NCI-H2227 treated with DMSO at 0.1 percent for 48 hours (cell line): ENCODE results near the gene TPGS1.

Experiments used
- DNase-seq: peaks from one replicate; lab custom pipeline; 2025; lab: John Stamatoyannopoulos, UW

TPGS1 gene

DNA sequence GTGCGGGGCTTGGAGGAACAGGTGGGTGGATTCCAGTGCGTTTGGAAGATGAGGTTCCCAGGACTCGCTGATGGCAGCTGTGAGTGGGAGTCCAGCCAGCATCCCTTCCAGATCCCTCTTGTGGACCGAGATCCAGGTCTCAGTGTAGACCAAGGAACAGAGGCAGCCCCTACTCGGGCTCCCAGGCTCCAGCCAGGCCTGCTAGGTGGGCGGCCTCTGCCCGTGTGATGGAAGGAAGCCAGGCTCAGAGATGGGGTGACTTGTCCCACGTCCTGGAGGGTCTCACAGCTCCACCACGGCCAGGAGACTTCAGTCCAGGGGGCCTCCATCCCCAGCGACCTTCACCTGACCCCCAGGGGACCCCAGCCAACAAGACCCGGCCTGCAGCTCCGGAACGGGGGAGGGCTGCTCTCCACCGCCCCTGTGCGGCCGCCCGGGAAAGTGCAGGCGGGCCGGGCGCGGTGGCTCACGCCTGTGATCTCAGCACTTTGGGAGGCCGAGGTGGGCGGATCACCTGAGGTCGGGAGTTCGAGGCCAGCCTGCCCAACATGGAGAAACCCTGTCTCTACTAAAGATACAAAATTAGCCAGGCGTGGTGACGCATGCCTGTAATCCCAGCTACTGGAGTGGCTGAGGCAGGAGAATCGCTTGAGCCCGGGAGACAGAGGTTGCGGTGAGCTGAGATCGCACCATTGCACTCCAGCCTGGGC, 11.7 kb upstream of the TPGS1 start:
- no peak for DNase-seq

DNA sequence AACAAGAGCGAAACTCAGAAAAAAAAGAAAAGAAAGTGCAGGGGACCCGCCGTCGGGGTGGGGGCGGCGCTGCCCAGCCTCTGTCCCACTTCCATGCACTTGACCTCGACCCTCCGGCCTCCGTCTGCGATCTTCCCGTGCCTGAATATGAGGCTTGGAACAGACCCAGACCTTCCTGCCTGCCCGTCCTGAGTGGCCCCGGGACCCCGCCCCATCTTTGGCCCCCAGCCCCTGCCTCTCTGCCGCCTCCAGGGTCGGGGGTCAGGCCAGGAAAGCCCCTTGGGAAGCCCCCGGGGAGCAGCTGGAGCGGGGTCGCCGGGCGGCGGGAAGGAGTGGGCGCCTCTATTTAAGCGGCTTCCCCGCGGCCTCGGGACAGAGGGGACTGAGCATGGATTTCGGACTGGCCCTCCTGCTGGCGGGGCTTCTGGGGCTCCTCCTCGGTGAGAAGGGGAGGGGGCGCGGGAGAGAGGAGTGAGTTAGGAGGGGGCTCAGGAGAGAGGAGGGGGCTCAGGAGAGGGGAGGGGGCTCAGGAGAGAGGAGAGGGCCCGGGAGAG, 11.1 kb upstream of the TPGS1 start, which contains the start of gene MADCAM1:
TSS of gene MADCAM1 (plus strand) at position 375 of the 554 bp plus-strand sequence. CDS start at position 389, 14 bp downstream.
- DNase-seq: no peak

- DNase-seq: no peak
Measured at GRCh38 chr19:496986-497385, 10.3 kb upstream of the TPGS1 start.

DNA sequence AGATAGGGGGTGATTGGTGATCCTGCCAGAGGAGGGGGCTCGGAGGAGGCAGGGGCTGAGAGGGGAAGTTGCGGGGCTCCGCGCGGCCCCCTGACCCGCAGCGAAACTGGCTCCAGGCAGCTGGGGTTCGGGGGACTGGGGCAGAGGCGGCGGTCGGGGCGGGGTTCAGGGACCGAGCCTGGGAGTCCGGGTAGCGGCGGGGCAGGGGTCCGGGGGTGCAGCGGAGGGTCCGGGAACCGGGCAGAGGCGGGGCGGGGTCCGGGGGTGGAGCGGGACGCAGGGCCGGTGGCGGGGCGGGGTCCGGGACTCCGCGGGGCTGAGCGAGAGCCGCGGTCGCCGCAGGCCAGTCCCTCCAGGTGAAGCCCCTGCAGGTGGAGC, 9.8 kb upstream of the TPGS1 start:
- no peak for DNase-seq

DNA sequence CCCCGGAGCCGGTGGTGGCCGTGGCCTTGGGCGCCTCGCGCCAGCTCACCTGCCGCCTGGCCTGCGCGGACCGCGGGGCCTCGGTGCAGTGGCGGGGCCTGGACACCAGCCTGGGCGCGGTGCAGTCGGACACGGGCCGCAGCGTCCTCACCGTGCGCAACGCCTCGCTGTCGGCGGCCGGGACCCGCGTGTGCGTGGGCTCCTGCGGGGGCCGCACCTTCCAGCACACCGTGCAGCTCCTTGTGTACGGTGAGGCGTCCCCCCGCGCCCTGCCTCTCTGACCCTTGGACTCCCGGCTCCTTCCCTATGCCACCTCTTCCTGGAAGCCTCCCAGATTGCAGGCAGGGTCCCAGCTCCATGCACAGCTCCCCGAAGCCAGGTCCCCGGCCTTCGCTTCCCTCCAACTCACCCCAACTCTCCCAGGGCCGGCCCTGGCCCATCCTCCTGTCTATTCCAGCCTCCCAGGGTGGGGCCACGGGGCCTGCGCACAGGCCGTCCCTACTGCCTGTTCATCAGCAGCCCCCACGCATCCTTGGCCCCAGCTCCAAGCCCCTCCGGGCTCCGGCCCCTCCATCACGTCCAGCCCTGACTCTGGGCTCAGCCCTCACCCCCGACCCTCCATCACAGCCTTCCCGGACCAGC, 9.3 kb upstream of the TPGS1 start:
- no peak for DNase-seq

DNA sequence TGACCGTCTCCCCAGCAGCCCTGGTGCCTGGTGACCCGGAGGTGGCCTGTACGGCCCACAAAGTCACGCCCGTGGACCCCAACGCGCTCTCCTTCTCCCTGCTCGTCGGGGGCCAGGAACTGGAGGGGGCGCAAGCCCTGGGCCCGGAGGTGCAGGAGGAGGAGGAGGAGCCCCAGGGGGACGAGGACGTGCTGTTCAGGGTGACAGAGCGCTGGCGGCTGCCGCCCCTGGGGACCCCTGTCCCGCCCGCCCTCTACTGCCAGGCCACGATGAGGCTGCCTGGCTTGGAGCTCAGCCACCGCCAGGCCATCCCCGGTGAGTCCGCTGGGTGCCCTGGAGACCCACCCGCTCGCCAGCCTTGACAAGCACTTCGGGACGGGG, 8.8 kb upstream of the TPGS1 start:
- DNase-seq: no peak

DNA sequence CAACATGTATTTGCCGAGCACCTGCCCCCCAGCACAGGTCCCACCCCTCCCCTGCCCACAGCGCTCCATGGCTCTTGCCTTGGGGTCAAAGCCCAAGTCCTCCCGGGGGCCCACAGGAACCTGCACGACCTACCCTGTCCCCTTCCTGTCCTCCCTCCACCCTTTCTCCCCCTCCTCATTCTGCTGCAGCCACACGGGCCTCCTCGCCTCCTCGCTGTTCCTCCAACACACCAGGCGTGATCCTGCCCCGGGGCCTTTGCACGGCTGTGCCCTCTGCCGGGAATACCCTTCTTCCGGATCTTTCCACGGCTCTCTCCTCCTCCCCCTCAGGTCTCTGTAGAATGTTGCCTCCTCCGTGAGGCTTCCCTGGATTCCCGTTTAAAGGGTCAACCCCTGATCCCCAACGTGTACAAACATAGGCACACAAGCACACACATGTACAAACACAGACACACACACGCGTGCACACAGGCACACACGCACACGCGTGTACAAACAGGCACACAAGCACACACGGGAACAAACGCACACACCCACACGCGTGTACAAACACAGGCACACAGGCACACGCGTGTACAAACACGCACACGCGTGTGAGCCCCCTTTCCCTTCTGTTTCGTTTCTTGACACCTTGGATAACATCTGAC, 8.2 kb upstream of the TPGS1 start:
- no peak for DNase-seq

DNA sequence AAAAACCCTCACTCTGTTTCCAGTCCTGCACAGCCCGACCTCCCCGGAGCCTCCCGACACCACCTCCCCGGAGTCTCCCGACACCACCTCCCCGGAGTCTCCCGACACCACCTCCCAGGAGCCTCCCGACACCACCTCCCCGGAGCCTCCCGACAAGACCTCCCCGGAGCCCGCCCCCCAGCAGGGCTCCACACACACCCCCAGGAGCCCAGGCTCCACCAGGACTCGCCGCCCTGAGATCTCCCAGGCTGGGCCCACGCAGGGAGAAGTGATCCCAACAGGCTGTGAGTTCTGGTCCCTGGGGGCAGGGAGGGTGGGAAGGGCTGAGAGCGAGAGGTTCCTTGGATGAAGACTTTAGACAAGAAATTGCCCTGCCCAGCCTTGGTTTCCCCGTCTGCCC, 5.7 kb upstream of the TPGS1 start:
- no peak for DNase-seq

DNA sequence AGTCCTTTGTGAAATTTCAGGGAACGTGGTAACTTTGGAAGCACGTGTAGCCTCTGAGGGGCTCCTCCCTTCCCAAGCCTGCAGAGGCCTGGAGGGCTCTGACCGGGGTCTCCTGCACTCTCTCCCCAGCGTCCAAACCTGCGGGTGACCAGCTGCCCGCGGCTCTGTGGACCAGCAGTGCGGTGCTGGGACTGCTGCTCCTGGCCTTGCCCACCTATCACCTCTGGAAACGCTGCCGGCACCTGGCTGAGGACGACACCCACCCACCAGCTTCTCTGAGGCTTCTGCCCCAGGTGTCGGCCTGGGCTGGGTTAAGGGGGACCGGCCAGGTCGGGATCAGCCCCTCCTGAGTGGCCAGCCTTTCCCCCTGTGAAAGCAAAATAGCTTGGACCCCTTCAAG, 2.7 kb upstream of the TPGS1 start:
- no peak for DNase-seq

DNA sequence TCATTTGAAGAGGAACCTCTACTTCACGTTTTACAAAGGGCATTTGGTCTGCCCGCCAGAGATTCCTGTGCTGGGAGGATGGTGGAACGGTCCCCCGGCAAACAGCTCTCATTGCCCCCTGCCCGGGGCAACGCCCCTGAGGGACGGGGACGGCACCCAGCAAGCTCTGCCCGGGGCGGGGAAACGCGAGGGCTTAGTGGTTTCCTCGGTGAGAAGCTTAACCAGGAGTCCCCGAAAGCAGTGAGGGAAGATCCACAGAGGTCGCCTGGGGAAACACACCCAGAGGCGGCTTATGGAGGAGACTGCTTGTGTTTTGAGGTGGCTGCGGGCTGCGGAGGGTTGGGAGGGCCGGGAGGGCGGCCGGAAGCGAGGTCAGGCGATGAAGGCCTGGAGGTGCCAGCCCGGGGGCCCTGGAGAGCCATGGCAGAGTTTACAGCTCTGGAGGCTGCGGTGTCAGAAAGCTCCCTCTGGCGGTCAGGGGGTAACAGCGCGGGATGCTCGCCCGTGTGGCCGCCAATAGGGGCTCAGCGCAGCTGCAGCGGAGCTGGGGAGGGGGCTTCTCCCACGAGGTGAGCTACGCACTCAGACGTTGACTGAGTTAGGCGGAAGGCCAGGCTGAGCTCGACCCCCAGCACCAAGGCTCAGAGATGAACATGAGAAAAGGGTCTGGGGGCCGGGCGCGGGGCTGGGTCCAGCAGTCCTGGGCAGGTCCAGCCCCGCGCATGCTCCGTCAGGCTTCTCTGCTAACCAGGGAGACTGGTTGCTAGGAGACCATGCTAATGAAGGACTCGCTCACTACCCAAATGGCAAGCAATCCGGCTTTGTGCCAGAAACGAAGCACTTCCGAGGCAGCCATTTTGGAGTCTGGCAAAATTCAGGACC, 652 bp upstream of the TPGS1 start:
- DNase-seq: peak; percentile 96

DNA sequence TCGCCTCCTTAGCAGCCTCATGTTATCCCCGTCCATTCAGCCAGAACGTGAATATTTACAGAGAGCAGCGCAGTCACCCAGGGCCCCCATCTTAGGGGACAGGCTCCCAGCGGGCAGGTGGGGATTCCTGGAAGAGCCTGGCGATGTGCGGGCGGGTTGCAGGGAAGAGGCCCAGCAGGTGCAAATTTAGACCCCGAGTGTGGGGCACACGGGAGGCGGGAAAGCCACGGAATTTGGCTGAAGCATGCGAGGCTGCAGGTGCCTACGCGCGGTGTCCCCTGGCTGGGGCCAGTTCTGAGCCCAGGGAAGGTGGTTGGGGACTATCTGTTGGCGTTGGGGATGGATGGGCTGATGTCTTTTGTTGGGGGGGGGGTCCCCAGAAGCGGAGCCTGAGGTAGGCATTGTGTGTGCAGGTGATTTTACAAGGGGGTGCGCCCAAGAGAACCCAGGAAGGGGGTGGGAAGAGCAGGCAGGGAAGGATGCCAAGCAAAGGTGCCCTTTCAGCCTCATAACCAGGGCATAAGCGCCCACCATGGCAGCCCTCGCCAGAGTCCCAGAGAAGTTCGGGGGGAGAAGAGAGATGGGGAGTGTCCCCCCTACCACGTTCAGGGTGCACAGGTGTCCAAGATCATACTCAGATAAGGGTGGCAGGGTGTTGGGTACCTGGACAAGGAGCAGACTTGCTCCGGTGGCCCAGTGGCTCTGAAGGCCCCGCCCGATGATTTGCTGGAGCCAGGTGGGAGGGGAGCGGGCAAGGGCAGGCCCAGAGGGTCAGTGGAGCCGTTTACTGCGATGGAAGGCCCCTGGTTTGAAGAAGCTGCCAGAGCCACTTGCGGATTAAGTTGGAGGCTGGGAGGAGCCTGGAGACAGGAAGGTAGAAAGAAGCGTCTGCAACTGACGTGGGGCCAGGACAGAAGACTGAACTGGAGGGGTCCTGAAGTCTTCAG, 1.2 kb downstream of the TPGS1 start:
- no peak for DNase-seq

DNA sequence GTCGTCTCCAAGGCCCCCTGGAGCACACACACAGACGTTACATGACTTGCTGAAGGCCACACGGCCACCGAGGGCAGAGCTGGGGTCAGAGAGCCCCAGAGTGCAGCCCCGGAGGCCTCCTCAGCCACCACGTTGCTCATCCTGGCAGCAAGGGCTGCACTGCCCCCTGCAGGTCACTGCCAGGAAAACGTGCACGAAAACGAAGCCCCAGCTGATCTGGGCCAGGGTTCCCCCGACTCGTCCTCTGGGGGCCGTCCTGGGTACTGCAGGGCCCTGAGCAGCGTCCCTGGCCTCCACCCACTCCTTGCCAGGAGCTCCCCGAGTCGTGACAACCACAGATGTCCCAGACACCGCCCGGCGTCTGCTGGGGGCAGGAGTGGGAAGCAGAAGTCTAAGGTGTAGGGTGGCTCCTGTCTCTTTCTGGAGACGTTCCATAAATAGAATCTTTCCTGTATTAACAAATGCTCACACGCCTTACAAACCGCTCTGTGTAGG, 3.4 kb downstream of the TPGS1 start:
- peak; percentile 64 for DNase-seq

- peak; percentile 87 for DNase-seq
Measured at GRCh38 chr19:511101-511851, 4.0 kb downstream of the TPGS1 start.

DNA sequence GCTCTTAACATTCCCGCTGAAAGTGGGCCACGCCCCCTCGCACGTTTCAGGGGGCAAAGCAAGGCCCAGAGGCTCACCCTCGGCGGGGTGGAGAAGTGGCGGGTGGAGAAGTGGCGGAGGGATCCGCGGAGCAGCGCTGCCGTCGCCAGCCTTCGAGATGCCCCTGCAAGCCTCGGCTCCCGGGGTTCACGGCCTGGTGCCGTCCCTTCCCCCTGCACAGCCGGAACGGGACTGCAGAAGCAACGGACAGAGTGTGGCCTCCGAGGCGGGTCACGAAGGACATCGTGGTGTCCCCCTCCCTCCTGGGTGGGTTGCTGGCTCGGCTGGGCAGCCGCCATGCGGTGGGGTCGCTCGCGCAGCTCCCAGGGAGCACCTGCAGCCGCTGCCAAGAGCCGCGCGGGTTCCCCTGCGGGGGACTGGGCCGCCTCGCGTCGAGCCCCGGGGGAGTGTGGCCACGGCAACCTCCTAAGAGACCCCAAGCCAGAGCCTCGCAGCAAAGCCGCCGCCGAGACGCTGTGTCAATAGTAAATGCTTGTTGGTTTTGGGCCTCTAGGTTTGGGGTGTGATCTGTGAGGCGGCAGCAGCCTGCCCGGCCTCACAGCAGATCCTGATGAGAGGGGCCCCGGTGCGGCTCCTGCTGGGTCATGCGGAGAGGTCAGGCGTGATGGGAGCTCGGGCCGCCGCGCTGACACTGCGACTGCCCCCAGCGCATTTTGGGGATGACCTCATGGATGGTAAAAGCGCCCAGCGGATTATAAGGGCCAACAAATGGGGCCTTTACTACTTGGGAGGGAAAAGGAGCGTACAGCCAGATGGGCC, 5.5 kb downstream of the TPGS1 start:
- DNase-seq: no peak

GRCh38 chr19:513368-514165, 6.3 kb downstream of the TPGS1 start:
- DNase-seq: no peak

DNA sequence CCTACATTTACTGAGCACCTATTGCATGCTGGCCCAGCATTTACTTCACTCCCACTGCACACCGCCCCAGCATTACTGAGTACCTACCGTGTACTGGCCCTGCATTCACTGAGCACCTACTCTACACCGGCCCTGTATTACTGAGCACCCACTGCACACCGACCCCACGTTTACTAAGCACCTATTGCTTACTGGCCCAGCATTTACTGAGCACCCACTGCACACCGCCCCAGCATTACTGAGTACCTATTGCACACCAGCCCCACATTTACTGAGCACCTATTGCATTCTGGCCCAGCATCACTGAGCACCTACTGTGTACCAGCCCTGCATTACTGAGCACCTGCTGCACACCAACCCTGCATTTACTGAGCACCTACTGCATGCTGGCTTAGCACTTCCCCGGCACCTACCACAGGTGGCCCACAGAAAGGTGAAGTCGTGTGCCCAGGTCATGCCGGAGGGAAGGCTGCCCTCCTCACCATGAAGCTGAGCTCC, 6.9 kb downstream of the TPGS1 start:
- no peak for DNase-seq

DNA sequence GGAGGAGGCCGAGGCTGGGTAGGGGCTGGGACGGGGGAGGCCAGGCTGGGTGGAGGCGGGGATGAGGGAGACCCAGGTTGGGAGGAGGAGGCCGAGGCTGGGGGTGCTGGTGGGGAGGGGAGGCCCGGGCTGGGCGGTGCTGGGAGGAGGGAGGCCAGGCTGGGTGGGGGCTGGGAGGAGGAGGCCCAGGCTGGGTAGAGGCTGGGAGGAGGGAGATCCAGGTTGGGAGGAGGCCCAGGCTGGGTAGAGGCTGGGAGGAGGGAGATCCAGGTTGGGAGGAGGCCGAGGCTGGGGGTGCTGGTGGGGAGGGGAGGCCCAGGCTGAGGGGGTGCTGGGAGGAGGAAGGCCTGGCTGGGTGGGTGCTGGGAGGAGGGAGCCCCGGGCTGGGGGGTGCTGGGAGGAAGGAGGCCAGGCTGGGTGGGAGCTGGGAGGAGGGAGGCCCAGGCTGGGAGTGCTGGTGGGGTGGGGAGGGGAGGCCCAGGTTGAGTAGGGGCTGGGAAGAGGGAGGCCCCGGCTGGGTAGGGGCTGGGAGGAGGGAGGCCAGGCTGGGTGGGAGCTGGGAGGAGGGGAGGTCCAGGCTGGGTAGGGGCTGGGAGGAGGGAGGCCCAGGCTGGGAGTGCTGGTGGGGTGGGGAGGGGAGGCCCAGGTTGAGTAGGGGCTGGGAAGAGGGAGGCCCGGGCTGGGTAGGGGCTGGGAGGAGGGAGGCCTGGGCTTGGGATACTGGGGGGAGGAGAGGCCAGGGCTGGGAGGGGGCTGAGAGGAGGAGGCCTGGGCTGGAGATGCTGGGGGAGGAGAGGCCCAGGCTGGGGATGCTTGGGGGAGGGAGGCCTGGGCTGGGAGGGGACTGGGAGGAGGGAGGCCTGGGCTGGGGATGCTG, 10.7 kb downstream of the TPGS1 start:
- no peak for DNase-seq
